Lung microvascular endothelial cell (primary cell): ENCODE results near the gene KCNQ1. TPM values are rescaled to one million over a fixed set of nuclear protein-coding genes. Genes with fewer than 3 reads are reported as not detected.

ENCODE experiments used
- DNase-seq, 2 donors: peaks; one replicate each; pipeline versions ENCODE4 v3.0.0 to v3.0.0-alpha.2; 2010; ENCODE audit warnings: low read depth in 2 of 2
- total RNA-seq: library from RNA; depleted of rRNA; stranded (reverse); fragments of >200 nt; gene quantifications from 2 replicates; pipeline ENCODE4 v1.2.1, GENCODE V29; 2014

Gene KCNQ1
- total RNA-seq, 1 donor from 2014 or later, result not detected

DNA sequence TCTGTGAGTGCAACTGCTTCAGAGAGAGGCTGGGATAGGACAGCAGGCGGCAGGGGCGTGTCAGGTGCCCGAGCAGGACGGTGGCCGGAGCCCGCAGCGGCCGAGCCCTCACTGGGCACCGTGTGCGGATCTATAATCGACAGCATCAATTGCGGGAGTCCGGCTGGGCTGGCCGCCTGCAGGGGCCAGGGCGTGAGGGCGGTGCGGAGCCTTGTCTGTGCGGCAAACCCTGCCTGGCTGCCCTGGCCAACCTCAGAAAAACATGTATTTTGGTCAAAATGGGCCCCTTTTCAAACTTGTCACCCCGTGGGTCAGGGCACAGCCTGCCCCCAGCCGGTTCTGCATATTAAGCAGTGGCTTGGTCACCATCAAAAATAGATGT lies 346.3 kb downstream of the KCNQ1 start:
- DNase-seq, result no peak

DNA sequence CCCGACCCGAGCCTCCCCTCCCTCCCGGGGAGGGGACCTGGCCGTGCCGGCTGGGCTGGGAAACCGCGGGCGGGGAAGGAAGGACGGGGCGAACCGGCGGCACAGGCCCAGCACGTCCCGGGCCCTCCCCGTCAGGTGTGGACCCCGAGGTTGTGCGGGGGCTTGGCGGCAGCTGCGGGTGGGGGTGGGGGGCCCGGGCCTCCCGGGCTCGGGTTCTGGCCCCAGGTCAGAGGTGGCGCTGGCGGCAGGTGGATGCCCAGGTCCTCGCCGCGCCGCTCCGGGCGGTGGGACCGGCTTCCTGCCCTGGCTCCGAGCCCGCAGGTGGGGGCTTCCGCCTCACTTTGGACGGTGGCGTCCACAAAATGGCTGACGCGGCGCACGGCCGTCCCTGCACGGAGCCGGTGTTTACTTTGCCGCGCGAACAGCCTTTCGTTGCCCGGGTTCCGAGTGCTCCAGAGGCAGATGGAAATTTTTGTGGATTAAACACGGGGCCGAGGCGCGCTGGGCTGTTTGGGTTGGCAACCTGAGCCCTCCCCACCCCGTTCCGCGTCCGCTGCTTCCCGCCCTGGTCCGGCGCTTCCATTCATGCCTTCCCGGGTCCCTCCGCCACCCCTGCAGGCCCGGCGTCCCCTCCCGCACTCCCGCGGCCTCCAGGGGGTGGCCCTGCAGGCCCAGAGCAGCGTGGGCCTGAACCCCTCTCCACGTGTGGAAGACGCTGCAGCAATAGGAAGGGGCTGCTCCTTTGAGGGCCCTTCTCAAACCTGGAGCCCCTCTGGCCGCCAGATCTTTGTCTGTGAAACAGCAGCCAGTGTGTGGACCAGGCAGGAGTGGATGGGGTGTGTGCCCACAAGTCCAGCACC lies 346.9 kb downstream of the KCNQ1 start:
- peak in 1 of 2 donors; percentile 37 for DNase-seq

DNA sequence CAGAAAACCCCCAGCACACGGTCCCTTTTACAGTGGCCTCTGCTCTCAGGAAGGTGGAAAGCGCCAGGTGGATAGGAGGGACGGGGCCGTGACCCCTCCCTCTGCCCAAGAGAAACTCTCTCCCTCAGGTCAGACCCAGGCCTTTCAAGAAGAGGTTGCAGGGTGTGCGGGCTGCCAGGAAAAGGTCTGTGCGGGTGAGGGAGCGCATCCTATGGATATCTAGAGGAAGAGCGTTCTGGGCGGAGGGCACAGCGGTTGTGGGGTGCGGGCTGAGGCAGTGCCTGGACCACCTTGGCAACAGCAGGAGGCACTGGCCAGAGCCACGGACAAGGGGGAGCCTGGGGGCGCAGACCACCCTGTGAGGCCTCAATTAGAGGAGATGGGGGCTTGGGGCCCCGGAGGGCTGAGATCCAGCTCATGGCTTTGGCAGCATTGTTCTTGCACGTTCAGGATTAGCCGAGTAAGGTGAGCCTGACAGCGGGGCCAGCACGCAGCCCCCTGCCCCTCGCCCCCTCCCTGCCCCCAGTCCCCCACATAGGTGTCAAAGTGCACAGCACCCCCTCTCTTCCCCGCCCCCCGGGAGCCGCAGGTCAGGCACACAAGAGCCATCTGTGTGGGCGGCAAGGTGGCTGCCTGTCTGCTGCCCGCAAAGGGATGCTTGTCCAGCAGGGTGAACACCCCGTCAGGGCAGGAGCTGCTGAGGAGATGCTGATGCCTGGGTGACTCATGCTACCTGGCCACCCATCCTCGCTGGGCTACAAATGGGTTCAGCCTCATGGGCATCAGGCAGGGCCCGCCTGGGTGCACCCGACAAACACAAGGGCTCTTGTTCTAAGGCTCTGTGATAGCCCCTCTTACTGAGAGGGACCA lies 347.8 kb downstream of the KCNQ1 start:
- no peak for DNase-seq

GRCh38 chr11:2793701-2794045 lies 348.9 kb downstream of the KCNQ1 start:
- no peak for DNase-seq

GRCh38 chr11:2794046-2794967 lies 349.5 kb downstream of the KCNQ1 start:
- no peak for DNase-seq

DNA sequence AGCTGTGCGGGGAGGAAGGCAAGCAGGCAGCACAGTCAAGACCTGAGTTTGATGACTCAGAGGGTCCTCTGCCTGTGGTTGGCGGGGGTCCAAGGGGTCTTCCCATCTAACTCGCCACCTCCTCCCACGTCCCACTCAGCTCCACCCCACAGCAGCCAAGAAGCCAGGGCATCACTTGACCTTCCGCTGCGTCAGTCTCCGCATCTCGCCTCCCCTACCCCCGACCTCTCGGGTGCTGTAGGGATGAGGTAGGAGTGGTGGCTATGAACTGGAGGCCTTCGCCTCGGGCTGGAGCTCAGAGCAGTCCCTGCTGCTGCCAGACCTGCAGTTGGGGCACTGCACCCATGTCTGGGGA lies 350.1 kb downstream of the KCNQ1 start:
- no peak for DNase-seq

GRCh38 chr11:2795491-2795991 lies 350.7 kb downstream of the KCNQ1 start:
- no peak for DNase-seq

- DNase-seq, result no peak
Observed at GRCh38 chr11:2796091-2796490, 351.3 kb downstream of the KCNQ1 start.

- no peak for DNase-seq
Observed at GRCh38 chr11:2796508-2797113, 351.8 kb downstream of the KCNQ1 start.

GRCh38 chr11:2797121-2797711 lies 352.4 kb downstream of the KCNQ1 start:
- no peak for DNase-seq

- DNase-seq, result no peak
Observed at GRCh38 chr11:2797741-2798361, 353.0 kb downstream of the KCNQ1 start.

DNA sequence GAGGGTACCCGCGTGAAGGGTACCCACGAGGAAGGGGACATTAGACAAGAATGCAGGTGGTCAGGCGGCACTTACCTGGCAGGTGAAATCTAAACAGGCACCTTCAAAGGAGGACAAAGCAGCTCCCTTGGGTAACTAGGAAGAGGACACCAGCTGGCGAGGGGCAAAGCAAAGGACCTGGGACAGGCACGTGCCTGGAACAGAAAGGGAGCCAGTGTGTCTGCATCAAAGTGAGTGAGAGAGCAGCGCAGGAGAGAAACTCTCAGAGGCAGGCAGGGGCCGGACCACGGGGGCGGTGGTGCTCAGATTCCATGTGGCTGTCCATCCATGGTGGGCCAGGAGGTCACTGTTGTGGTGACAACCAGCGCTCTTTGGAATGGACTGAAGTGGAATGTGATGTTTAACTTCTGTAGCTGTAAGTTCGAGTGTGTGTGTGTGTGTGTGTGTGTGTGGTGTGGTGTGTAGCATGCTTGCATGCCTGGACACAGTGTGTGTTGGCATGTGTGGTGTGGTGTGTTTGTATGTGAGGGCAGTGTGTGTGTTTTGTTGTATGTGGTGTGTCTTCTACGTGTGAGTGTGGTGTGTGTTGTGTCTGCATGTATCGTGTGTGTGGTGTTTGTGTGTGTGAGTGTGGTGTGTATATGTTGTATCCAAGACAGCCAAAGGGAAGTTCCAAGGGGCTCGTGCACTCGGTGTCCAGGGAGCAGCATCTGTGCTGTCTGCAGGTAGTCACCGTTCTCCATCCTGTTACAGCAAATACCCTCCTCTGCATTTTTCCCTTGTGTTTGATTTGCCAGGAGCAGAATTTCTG lies 354.3 kb downstream of the KCNQ1 start:
- DNase-seq, result no peak

GRCh38 chr11:2799881-2800654 lies 355.3 kb downstream of the KCNQ1 start:
- no peak for DNase-seq

DNA sequence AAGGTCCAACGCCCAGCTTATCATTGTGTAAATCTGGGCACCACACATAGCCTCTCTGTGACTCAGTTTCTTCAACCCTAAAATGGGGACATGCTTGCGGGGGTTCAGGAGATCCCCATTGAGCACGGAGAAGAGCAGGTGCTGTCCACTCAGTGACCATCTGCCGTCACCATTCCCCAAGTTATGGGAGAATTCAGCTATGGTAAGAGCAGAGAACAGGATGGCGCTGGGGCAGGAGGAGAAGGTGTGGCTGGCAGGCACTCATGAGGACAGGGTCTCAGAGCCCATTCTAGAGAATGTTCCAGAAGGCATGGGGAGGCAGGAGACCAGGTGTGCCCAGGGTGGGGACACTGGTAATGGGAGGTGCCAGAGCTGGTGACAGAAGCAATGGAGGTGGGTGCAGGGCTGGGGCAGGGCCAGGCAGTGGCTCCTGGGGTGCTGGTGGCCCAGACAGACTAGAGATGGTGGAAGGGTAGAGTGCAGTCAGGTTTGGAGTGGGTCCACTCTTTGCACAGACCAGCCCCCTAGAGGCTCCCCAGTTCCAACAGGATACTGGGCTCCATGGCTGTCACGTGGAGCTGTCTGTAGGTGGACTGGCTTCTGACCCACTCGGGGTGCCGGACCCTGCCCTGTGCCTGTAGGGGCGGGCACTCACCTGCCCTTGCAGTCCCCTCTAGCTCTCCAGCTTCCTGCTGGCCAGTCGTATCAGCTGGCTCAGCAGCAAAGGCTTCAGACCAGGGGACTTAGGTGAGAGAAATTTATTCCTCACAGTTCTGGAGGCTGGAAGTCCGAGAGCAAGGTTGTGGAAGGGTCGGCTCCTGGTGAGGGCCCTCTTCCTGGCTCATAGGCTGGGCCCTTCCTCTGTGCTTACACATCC lies 356.1 kb downstream of the KCNQ1 start:
- DNase-seq, result no peak

- no peak for DNase-seq
Observed at GRCh38 chr11:2801711-2802388, 357.0 kb downstream of the KCNQ1 start.

- DNase-seq, result no peak
Observed at GRCh38 chr11:2802389-2803185, 357.8 kb downstream of the KCNQ1 start.
